ENCODE data around the gene EML6.
"Not testable (repeated sequence)": the region's sequence is repeated elsewhere in the genome, so short reads cannot be mapped to it uniquely, and the experiment has no call there.

GRCh38 chr2:54841500-54841899, 118.0 kb downstream of the EML6 start:
- TF ChIP-seq CTCF (optimal IDR thresholded peaks at IDR 0.05 in 1 of 3, IDR thresholded peaks at IDR 0.05 in 1 of 3, conservative IDR thresholded peaks at IDR 0.05 in 1 of 3; ENCODE audit: extremely low read depth in 1 of 3, insufficient read depth in 2 of 3, low read length in 3 of 3); EZH2 (IDR thresholded peaks at IDR 0.05; ENCODE audit: low read length): not testable (repeated sequence)

Data from keratinocyte (primary cell).